SK-N-SH treated with all-trans-retinoic acid at 6 μM for 48 hours (cell line): Measurements from ENCODE around the gene CACNA1C.

Experiments
- ATAC-seq: fragments of 200-7000 bp; cut with Tn5 transposase; 3 replicates; pipeline ENCODE4 v1.9.1; 2020; ENCODE audit warnings: mild to moderate bottlenecking, moderate library complexity
- ARNTL ChIP-seq: fragments of 450-650 bp; formaldehyde crosslinking; IDR thresholded peaks from 2 replicates; pipeline ENCODE4 v1.5.0; 2020; ENCODE audit warnings: low read depth, mild to moderate bottlenecking, moderate library complexity, borderline replicate concordance
- BACH2 ChIP-seq: fragments of 250-450 bp; sonication (Bioruptor Pico); IDR thresholded peaks from 2 replicates; pipeline ENCODE4 v1.9.0; 2021; ENCODE audit warnings: mild to moderate bottlenecking, borderline replicate concordance
- ESRRG ChIP-seq: fragments of 250-450 bp; sonication (Bioruptor Pico); IDR thresholded peaks from 2 replicates; pipeline ENCODE4 v1.6.1; 2021; ENCODE audit warnings: mild to moderate bottlenecking
- GLIS3 ChIP-seq: fragments of 250-450 bp; sonication (Bioruptor Pico); IDR thresholded peaks from 2 replicates; pipeline ENCODE4 v1.5.0; 2020; ENCODE audit warnings: mild to moderate bottlenecking, moderate library complexity
- OSR1 ChIP-seq: fragments of 250-450 bp; sonication (Bioruptor Pico); IDR thresholded peaks from 2 replicates; pipeline ENCODE4 v1.8.0; 2022; ENCODE audit warnings: moderate library complexity, mild to moderate bottlenecking, inconsistent platforms
- PPARA ChIP-seq: fragments of 250-450 bp; sonication (Bioruptor Pico); IDR thresholded peaks from 2 replicates; pipeline ENCODE4 v1.5.0; 2020; ENCODE audit warnings: mild to moderate bottlenecking, borderline replicate concordance
- SNAI2 ChIP-seq: fragments of 250-450 bp; sonication (Bioruptor Pico); IDR thresholded peaks from 2 replicates; pipeline ENCODE4 v1.5.0; 2020; ENCODE audit warnings: mild to moderate bottlenecking, moderate library complexity
- TCF4 ChIP-seq: fragments of 250-450 bp; sonication (Bioruptor Pico); IDR thresholded peaks from 2 replicates; pipeline ENCODE4 v1.8.0; 2021; ENCODE audit warnings: mild to moderate bottlenecking, moderate library complexity, borderline replicate concordance
- TOX ChIP-seq: fragments of 250-450 bp; sonication (Bioruptor Pico); IDR thresholded peaks from 2 replicates; pipeline ENCODE4 v1.8.0; 2021; ENCODE audit warnings: mild to moderate bottlenecking, moderate library complexity, borderline replicate concordance
- ZC3H10 ChIP-seq: fragments of 250-450 bp; sonication (Bioruptor Pico); IDR thresholded peaks from 2 replicates; pipeline ENCODE4 v1.5.1; 2021; ENCODE audit warnings: mild to moderate bottlenecking, moderate library complexity
- ZFP3 ChIP-seq: fragments of 250-450 bp; sonication (Bioruptor Pico); IDR thresholded peaks from 2 replicates; pipeline ENCODE4 v1.5.0; 2020; ENCODE audit warnings: mild to moderate bottlenecking, moderate library complexity
- ZFP30 ChIP-seq: fragments of 450-650 bp; formaldehyde crosslinking; IDR thresholded peaks from 2 replicates; pipeline ENCODE4 v1.5.0; 2022; ENCODE audit warnings: mild to moderate bottlenecking, moderate library complexity
- ZNF565 ChIP-seq: fragments of 450-650 bp; formaldehyde crosslinking; conservative IDR thresholded peaks from 2 replicates; pipeline ENCODE4 v1.5.0; 2020; ENCODE audit warnings: low read depth, mild to moderate bottlenecking, moderate library complexity
- ZNF70 ChIP-seq: fragments of 450-650 bp; formaldehyde crosslinking; IDR thresholded peaks from 2 replicates; pipeline ENCODE4 v1.5.0; 2020; ENCODE audit warnings: mild to moderate bottlenecking, moderate library complexity
- TF ChIP-seq, protein P1 (sequence below): fragments of 250-450 bp; sonication (Bioruptor Pico); IDR thresholded peaks from 2 replicates; pipeline ENCODE4 v1.8.0; 2021; ENCODE audit warnings: low read depth, mild to moderate bottlenecking, moderate library complexity, borderline replicate concordance
- TF ChIP-seq, protein P2 (sequence below): fragments of 250-450 bp; sonication (Bioruptor Pico); IDR thresholded peaks from 2 replicates; pipeline ENCODE4 v1.5.1; 2021; ENCODE audit warnings: mild to moderate bottlenecking, moderate library complexity
- TF ChIP-seq, protein P3 (sequence below): fragments of 250-450 bp; sonication (Bioruptor Pico); IDR thresholded peaks from 2 replicates; pipeline ENCODE4 v1.5.0; 2020; ENCODE audit warnings: mild to moderate bottlenecking, moderate library complexity
- TF ChIP-seq, protein P4 (sequence below): fragments of 250-450 bp; sonication (Bioruptor Pico); IDR thresholded peaks from 2 replicates; pipeline ENCODE4 v1.8.0; 2020; ENCODE audit warnings: mild to moderate bottlenecking, moderate library complexity, borderline replicate concordance
- TF ChIP-seq, protein P5 (sequence below): fragments of 250-450 bp; sonication (Bioruptor Pico); IDR thresholded peaks from 2 replicates; pipeline ENCODE4 v1.5.1; 2020; ENCODE audit warnings: low read depth, mild to moderate bottlenecking, moderate library complexity

Gene CACNA1C

DNA sequence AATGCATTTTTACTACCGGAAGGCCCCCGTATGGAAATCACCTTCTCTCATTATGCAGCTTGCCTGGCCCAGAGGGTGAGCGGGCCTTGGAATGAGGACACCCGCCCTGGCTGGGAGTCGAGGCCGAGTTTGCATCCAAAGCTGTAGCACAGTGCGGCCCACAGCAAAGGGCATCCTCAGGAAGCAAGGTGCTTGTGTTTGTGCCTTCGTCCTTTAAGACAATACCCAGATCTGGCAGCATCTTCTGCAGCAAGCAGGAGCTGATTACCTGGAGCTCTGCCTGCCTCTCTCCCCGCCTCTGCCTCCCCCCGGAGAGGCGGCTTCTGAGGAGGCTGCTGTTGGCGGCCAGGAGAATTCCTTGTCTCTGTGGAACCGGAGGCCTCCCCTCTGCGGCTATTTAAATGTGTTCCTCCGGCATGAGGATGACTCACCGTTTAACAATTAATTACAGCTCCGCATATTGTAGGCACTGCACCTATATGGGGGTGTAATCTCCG lies 145.3 kb downstream of the CACNA1C start (continued):
- TF ChIP-seq, protein P1, sequence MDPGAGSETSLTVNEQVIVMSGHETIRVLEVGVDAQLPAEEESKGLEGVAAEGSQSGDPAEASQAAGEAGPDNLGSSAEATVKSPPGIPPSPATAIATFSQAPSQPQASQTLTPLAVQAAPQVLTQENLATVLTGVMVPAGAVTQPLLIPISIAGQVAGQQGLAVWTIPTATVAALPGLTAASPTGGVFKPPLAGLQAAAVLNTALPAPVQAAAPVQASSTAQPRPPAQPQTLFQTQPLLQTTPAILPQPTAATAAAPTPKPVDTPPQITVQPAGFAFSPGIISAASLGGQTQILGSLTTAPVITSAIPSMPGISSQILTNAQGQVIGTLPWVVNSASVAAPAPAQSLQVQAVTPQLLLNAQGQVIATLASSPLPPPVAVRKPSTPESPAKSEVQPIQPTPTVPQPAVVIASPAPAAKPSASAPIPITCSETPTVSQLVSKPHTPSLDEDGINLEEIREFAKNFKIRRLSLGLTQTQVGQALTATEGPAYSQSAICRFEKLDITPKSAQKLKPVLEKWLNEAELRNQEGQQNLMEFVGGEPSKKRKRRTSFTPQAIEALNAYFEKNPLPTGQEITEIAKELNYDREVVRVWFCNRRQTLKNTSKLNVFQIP (CRISPR knock-in tag), result no peak
- no peak for TF ChIP-seq ZFP30
- no peak for TF ChIP-seq TCF4 (CRISPR knock-in tag)
- TF ChIP-seq OSR1 (CRISPR knock-in tag), result no peak
- TF ChIP-seq ARNTL, result no peak

DNA sequence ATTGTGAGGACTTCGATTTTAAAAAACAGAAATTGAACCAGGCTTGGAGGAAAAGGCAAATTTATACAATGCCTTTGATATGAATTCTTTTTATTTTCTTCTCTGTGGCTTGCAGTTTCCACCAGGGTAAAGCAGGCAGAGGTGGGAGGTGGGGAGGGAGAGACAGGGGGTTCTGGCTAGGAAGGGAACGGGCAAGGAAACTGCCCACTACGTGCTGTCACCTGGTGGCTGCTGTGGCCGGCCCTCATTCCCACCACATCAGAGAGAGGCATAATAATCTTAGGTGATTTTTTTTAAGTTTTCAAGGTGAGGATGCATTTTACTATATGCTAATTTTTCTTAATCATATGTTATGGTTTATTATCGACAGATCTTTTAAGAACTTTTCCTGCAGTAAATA lies 145.8 kb downstream of the CACNA1C start:
- no peak for TF ChIP-seq TCF4 (CRISPR knock-in tag)
- TF ChIP-seq, protein P1 (CRISPR knock-in tag), result no peak
- TF ChIP-seq PPARA, result no peak
- no peak for TF ChIP-seq BACH2 (CRISPR knock-in tag)
- TF ChIP-seq ARNTL, result no peak
- TF ChIP-seq, protein P2, sequence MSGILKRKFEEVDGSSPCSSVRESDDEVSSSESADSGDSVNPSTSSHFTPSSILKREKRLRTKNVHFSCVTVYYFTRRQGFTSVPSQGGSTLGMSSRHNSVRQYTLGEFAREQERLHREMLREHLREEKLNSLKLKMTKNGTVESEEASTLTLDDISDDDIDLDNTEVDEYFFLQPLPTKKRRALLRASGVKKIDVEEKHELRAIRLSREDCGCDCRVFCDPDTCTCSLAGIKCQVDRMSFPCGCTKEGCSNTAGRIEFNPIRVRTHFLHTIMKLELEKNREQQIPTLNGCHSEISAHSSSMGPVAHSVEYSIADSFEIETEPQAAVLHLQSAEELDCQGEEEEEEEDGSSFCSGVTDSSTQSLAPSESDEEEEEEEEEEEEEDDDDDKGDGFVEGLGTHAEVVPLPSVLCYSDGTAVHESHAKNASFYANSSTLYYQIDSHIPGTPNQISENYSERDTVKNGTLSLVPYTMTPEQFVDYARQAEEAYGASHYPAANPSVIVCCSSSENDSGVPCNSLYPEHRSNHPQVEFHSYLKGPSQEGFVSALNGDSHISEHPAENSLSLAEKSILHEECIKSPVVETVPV (CRISPR knock-in tag), result no peak
- TF ChIP-seq ZFP3 (CRISPR knock-in tag), result no peak
- TF ChIP-seq ZNF70 (CRISPR knock-in tag), result no peak
- TF ChIP-seq, protein P3, sequence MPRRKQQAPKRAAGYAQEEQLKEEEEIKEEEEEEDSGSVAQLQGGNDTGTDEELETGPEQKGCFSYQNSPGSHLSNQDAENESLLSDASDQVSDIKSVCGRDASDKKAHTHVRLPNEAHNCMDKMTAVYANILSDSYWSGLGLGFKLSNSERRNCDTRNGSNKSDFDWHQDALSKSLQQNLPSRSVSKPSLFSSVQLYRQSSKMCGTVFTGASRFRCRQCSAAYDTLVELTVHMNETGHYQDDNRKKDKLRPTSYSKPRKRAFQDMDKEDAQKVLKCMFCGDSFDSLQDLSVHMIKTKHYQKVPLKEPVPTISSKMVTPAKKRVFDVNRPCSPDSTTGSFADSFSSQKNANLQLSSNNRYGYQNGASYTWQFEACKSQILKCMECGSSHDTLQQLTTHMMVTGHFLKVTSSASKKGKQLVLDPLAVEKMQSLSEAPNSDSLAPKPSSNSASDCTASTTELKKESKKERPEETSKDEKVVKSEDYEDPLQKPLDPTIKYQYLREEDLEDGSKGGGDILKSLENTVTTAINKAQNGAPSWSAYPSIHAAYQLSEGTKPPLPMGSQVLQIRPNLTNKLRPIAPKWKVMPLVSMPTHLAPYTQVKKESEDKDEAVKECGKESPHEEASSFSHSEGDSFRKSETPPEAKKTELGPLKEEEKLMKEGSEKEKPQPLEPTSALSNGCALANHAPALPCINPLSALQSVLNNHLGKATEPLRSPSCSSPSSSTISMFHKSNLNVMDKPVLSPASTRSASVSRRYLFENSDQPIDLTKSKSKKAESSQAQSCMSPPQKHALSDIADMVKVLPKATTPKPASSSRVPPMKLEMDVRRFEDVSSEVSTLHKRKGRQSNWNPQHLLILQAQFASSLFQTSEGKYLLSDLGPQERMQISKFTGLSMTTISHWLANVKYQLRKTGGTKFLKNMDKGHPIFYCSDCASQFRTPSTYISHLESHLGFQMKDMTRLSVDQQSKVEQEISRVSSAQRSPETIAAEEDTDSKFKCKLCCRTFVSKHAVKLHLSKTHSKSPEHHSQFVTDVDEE (CRISPR knock-in tag), result no peak
- ATAC-seq, result peak; percentile 17; the same call in 2 of the 3 replicates

DNA sequence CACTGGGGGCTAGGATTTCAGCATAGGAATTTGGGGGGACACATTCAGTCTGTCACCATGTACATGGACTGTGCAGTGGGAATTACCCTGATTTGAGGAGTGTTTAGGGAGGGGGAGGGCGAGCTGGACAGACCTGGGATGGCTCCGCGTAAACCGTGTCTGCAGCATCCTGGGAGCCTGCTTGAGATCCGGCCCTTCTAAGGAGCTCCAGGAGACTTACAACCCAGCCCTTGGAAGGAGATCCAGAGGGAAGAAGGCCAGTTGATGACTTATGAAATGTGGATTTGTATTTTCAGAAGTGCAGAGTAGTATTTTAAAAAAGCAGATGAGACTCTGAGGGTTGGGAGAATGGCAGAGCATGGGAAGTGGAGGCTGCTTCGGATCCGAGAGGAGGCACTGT lies 153.2 kb downstream of the CACNA1C start:
- ATAC-seq, result no peak

DNA sequence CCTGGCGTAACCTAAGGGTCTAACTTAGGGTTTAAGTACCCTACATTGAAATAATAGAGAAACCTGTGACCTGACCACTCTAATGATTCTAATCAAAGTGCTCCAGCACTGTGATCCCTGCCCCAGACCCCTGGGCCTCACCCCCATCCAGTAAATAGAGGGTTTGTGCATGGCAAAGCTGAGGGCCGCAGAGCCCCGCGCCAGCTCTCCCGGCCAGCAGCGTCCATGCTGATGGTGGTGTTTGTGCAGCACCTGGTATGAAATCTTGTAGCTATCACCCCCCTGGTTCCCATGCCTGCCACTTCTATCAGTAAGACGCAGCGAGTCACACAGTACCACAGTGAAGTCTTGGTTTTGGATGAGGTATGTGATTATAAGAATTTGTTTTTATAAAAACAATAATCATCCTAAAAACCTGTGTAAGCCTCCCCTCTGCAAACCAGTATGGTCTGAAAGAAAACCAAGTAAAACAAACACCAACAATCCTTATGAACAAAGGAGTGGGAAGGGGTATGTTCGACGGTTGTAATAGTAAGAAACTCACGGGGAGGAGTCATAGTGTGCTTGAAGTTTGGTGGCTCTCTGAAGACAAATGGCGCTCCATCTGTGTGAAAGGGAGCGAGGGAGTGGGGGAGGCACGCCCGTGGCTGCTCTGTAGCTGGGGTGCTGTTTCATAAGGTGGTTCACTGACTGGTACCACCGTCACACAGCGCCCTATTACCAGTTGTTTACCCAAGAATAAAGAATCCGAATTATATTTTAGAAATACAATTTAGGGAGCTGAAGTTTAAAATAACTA lies 156.2 kb downstream of the CACNA1C start:
- no peak for ATAC-seq
- no peak for TF ChIP-seq PPARA
- TF ChIP-seq SNAI2 (CRISPR knock-in tag), result no peak
- TF ChIP-seq, protein P4, sequence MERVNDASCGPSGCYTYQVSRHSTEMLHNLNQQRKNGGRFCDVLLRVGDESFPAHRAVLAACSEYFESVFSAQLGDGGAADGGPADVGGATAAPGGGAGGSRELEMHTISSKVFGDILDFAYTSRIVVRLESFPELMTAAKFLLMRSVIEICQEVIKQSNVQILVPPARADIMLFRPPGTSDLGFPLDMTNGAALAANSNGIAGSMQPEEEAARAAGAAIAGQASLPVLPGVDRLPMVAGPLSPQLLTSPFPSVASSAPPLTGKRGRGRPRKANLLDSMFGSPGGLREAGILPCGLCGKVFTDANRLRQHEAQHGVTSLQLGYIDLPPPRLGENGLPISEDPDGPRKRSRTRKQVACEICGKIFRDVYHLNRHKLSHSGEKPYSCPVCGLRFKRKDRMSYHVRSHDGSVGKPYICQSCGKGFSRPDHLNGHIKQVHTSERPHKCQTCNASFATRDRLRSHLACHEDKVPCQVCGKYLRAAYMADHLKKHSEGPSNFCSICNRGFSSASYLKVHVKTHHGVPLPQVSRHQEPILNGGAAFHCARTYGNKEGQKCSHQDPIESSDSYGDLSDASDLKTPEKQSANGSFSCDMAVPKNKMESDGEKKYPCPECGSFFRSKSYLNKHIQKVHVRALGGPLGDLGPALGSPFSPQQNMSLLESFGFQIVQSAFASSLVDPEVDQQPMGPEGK (CRISPR knock-in tag), result no peak
- no peak for TF ChIP-seq ZC3H10 (CRISPR knock-in tag)
- no peak for TF ChIP-seq ZNF70 (CRISPR knock-in tag)
- no peak for TF ChIP-seq ZNF565 (CRISPR knock-in tag)
- TF ChIP-seq, protein P5, sequence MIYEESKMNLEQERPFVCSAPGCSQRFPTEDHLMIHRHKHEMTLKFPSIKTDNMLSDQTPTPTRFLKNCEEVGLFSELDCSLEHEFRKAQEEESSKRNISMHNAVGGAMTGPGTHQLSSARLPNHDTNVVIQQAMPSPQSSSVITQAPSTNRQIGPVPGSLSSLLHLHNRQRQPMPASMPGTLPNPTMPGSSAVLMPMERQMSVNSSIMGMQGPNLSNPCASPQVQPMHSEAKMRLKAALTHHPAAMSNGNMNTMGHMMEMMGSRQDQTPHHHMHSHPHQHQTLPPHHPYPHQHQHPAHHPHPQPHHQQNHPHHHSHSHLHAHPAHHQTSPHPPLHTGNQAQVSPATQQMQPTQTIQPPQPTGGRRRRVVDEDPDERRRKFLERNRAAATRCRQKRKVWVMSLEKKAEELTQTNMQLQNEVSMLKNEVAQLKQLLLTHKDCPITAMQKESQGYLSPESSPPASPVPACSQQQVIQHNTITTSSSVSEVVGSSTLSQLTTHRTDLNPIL, result no peak
- TF ChIP-seq, protein P2 (CRISPR knock-in tag), result no peak

More for the DNA sequence above, 153.2 kb downstream of the CACNA1C start:
- TF ChIP-seq TCF4 (CRISPR knock-in tag) (no peak), OSR1 (CRISPR knock-in tag) (no peak), GLIS3 (CRISPR knock-in tag) (no peak), ESRRG (CRISPR knock-in tag) (no peak), ZC3H10 (CRISPR knock-in tag) (no peak), SNAI2 (CRISPR knock-in tag) (no peak), ZNF70 (CRISPR knock-in tag) (no peak), TOX (CRISPR knock-in tag) (no peak)
- TF ChIP-seq, protein P1 (CRISPR knock-in tag), result no peak
- TF ChIP-seq, all 23 proteins: peak for 0
